Left lung (tissue), 10 donors: ENCODE measurements around the gene PCGF3. TPM values are rescaled to one million over a fixed set of nuclear protein-coding genes. Genes with fewer than 3 reads are reported as not detected.
A peak's percentile ranks its signal among the peaks of the same experiment; 100 is the strongest.
"Not testable (repeated sequence)": the region's sequence is repeated elsewhere in the genome, so short reads cannot be mapped to it uniquely, and the experiment has no call there.

Source experiments
- ATAC-seq: fragments of 200-7000 bp; cut with Tn5 transposase; one replicate; pipeline ENCODE4 v1.9.1; 2020; ENCODE audit warnings: moderate library complexity
- DNase-seq, 4 donors: peaks; one replicate each; pipeline ENCODE4 v3.0.0-alpha.2; 2013 to 2020
- H3K27ac ChIP-seq, 2 donors: fragments of 200-600 bp; sonication (generic) in 1 of 2; one replicate each; pipeline versions ENCODE4 v1.5.0 to v1.8.0; 2020 to 2021
- H3K27me3 ChIP-seq, 2 donors: fragments of 200-600 bp; sonication (generic) in 1 of 2; one replicate each; pipeline versions ENCODE4 v1.5.0 to v1.8.0; 2020 to 2021
- H3K36me3 ChIP-seq, 2 donors: fragments of 200-600 bp; sonication (generic) in 1 of 2; one replicate each; pipeline versions ENCODE4 v1.5.0 to v1.8.0; 2020 to 2021
- H3K4me1 ChIP-seq, 2 donors: fragments of 200-600 bp; one replicate each; pipeline ENCODE4 v1.8.0; 2021
- H3K4me3 ChIP-seq, 2 donors: fragments of 200-600 bp; sonication (generic) in 1 of 2; one replicate each; pipeline versions ENCODE4 v1.5.0 to v1.8.0; 2020 to 2021; ENCODE audit warnings: mild to moderate bottlenecking in 1 of 2
- H3K9me3 ChIP-seq, 2 donors: fragments of 200-600 bp; sonication (generic) in 1 of 2; one replicate each; pipeline versions ENCODE4 v1.5.0 to v1.8.0; 2020 to 2021
- CTCF ChIP-seq, 2 donors: fragments of 200-600 bp; sonication (generic) in 1 of 2; IDR thresholded peaks; one replicate each; pipeline versions ENCODE4 v1.5.0 to v1.8.0; 2021; ENCODE audit warnings: antibody characterized with exemption in 2 of 2
- intact Hi-C, 2 donors: fragments of 100-400 bp; cut with DNase I; formaldehyde crosslinking; loops; one replicate each; pipeline versions ENCODE4 v1.11.2 to v1.14.2; 2022
- polyA plus RNA-seq, 6 donors: library from polyadenylated mRNA; unstranded; fragments of 120-200 nt; gene quantifications; one replicate each; pipeline ENCODE4 v1.2.1, GENCODE V29; 2013; ENCODE audit not compliant: insufficient read length in 6 of 6
- total RNA-seq, 2 donors: library from RNA; stranded (reverse); fragmentation: NEBNext Ultra II Directional; extraction: Animal tissue kit (Norgen Biotek cat#: 25700); gene quantifications; one replicate each; pipeline ENCODE4 v1.2.1, GENCODE V29; 2021
- donor health status: DM: no; HTN: yes; CAD: no.
- donor health status: DM: no; HTN: no; CAD: no.

PCGF3 gene
- total and polyA plus RNA-seq, 8 donors: 43.7 to 110 (median 88.7) TPM

GRCh38 chr4:757111-757510 is 51.5 kb downstream of the PCGF3 start:
- Histone ChIP-seq H3K9me3 (no peaks in the 10 kb centered on the region), H3K27me3 (no peaks in the 10 kb centered on the region), H3K4me1 (peaks cover 0 to 9% of the 10 kb centered on the region in 2 donors), H3K36me3 (peaks cover 0 to 77% of the 10 kb centered on the region in 2 donors), H3K27ac (no peak overlapping the region), H3K4me3 (no peak overlapping the region)
- DNase-seq (peak in 1 of 4 donors; percentile 75), ATAC-seq (no peak)
- no peak for TF ChIP-seq CTCF (IDR thresholded peaks at IDR 0.05)
- intact Hi-C loops: no loop called here

GRCh38 chr4:759810-760209 is 54.2 kb downstream of the PCGF3 start:
- intact Hi-C loops, ATAC-seq: not testable (repeated sequence)
- peaks cover 0 to 77% of the 10 kb centered on the region in 2 donors for H3K36me3 ChIP-seq

GRCh38 chr4:760616-761015 is 55.0 kb downstream of the PCGF3 start:
- no peak for TF ChIP-seq CTCF (IDR thresholded peaks at IDR 0.05)
- Histone ChIP-seq H3K9me3 (no peaks in the 10 kb centered on the region), H3K4me3 (no peak overlapping the region), H3K27me3 (no peaks in the 10 kb centered on the region), H3K36me3 (peaks cover 0 to 76% of the 10 kb centered on the region in 2 donors), H3K27ac (no peak overlapping the region), H3K4me1 (peaks cover 0 to 17% of the 10 kb centered on the region in 2 donors)
- intact Hi-C loops: no loop called here
- peak in 1 of 4 donors; percentile 59 for DNase-seq
- no peak for ATAC-seq

More at GRCh38 chr4:759810-760209, 54.2 kb downstream of the PCGF3 start:
- peak overlapping the region in 1 of 2 donors; percentile 49 for H3K27ac ChIP-seq
- H3K4me1 ChIP-seq, H3K9me3 ChIP-seq, H3K27me3 ChIP-seq, H3K4me3 ChIP-seq: not testable (repeated sequence)
- DNase-seq: peak in 1 of 4 donors; percentile 37

- H3K4me3 ChIP-seq: no peak overlapping the region
- intact Hi-C loops: no loop called here
- H3K4me1 ChIP-seq: peaks cover 0 to 22% of the 10 kb centered on the region in 2 donors
- no peak for TF ChIP-seq CTCF (IDR thresholded peaks at IDR 0.05)
- ATAC-seq (no peak), DNase-seq (peak in 1 of 4 donors; percentile 56)
- H3K36me3 ChIP-seq: peaks cover 0 to 77% of the 10 kb centered on the region in 2 donors
- H3K27me3 ChIP-seq: no peaks in the 10 kb centered on the region
- no peaks in the 10 kb centered on the region for H3K9me3 ChIP-seq
- H3K27ac ChIP-seq: no peak overlapping the region
Measured at GRCh38 chr4:761086-761485, 55.5 kb downstream of the PCGF3 start.

- no peak for TF ChIP-seq CTCF (IDR thresholded peaks at IDR 0.05)
Measured at GRCh38 chr4:761739-762138, 56.1 kb downstream of the PCGF3 start.

More at GRCh38 chr4:761739-762138, 56.1 kb downstream of the PCGF3 start:
- peaks cover 0 to 22% of the 10 kb centered on the region in 2 donors for H3K4me1 ChIP-seq
- no peaks in the 10 kb centered on the region for H3K27me3 ChIP-seq
- DNase-seq (peak in 1 of 4 donors; percentile 54), ATAC-seq (no peak)
- no peak overlapping the region for H3K4me3 ChIP-seq
- no peak overlapping the region for H3K27ac ChIP-seq
- intact Hi-C loops: no loop called here
- H3K36me3 ChIP-seq: peaks cover 0 to 77% of the 10 kb centered on the region in 2 donors
- no peaks in the 10 kb centered on the region for H3K9me3 ChIP-seq
